Measurements from ENCODE around the gene SCN2A. TPM values are rescaled to one million over a fixed set of nuclear protein-coding genes. Genes with fewer than 3 reads are reported as not detected.
"Not testable (repeated sequence)": the region's sequence is repeated elsewhere in the genome, so short reads cannot be mapped to it uniquely, and the experiment has no call there.

Gene SCN2A
- total and polyA plus RNA-seq, 2 experiments from 2014 or later, result 0.95 TPM; not detected in 1

GRCh38 chr2:165312999-165313398 lies 73.8 kb downstream of the SCN2A start:
- Histone ChIP-seq H3K36me3 (no peaks in the 10 kb centered on the region), H3K4me1 (ENCODE audit: low read depth) (no peaks in the 10 kb centered on the region), H3K27ac (no peak overlapping the region), H3K27me3 (no peaks in the 10 kb centered on the region), H3K9me3 (ENCODE audit: low read depth) (no peaks in the 10 kb centered on the region), H3K4me3 (no peak overlapping the region)
- DNase-seq (ENCODE audit: low read depth in 1 of 2, low spot score in 1 of 2), result no peak
- TF ChIP-seq, protein P1, sequence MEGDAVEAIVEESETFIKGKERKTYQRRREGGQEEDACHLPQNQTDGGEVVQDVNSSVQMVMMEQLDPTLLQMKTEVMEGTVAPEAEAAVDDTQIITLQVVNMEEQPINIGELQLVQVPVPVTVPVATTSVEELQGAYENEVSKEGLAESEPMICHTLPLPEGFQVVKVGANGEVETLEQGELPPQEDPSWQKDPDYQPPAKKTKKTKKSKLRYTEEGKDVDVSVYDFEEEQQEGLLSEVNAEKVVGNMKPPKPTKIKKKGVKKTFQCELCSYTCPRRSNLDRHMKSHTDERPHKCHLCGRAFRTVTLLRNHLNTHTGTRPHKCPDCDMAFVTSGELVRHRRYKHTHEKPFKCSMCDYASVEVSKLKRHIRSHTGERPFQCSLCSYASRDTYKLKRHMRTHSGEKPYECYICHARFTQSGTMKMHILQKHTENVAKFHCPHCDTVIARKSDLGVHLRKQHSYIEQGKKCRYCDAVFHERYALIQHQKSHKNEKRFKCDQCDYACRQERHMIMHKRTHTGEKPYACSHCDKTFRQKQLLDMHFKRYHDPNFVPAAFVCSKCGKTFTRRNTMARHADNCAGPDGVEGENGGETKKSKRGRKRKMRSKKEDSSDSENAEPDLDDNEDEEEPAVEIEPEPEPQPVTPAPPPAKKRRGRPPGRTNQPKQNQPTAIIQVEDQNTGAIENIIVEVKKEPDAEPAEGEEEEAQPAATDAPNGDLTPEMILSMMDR (IDR thresholded peaks at IDR 0.05; ENCODE audit: low read depth, low read length), result no peak

DNA sequence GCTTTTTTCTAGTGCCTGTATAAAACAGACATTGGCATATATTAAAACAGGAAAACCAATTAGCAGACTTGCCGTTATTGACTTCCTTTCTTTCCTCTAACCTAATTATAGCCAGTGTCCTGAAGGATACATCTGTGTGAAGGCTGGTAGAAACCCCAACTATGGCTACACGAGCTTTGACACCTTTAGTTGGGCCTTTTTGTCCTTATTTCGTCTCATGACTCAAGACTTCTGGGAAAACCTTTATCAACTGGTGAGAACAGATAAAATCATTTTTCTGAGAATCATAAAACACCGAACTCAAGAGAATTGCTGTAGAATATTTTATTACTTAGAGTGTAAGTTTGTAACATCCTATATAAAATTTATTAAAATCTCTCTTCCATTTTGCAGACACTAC lies 74.3 kb downstream of the SCN2A start:
- Histone ChIP-seq H3K9me3 (ENCODE audit: low read depth) (no peaks in the 10 kb centered on the region), H3K36me3 (no peaks in the 10 kb centered on the region), H3K4me1 (ENCODE audit: low read depth) (no peaks in the 10 kb centered on the region), H3K27ac (no peak overlapping the region), H3K4me3 (no peak overlapping the region), H3K27me3 (no peaks in the 10 kb centered on the region)
- DNase-seq (ENCODE audit: low read depth in 1 of 2, low spot score in 1 of 2), result no peak
- TF ChIP-seq, protein P1 (IDR thresholded peaks at IDR 0.05; ENCODE audit: low read depth, low read length), result no peak

GRCh38 chr2:165328272-165328671 lies 89.1 kb downstream of the SCN2A start:
- DNase-seq (ENCODE audit: low read depth in 1 of 2, low spot score in 1 of 2), result no peak
- Histone ChIP-seq H3K4me3 (no peak overlapping the region), H3K4me1 (ENCODE audit: low read depth) (no peaks in the 10 kb centered on the region), H3K36me3 (no peaks in the 10 kb centered on the region), H3K9me3 (ENCODE audit: low read depth) (no peaks in the 10 kb centered on the region), H3K27ac (no peak overlapping the region), H3K27me3 (no peaks in the 10 kb centered on the region)
- TF ChIP-seq, protein P1 (IDR thresholded peaks at IDR 0.05; ENCODE audit: low read depth, low read length), result no peak

DNA sequence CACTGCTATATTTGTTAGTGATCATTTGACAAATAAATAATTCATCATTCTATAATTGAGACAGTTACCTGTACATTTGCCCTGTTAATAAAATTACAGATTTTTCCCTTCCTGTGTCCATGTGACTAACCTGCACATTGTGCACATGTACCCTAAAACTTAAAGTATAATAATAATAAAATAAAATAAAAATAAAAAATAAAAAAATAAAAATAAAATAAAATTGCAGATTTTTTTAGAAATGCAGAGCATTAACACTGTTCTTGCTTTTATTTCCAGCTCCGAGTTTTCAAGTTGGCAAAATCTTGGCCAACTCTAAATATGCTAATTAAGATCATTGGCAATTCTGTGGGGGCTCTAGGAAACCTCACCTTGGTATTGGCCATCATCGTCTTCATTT lies 105.1 kb downstream of the SCN2A start:
- DNase-seq (ENCODE audit: low read depth in 1 of 2, low spot score in 1 of 2); H3K4me3 ChIP-seq; H3K4me1 ChIP-seq (ENCODE audit: low read depth): not testable (repeated sequence)

GRCh38 chr2:165348441-165348840 lies 109.2 kb downstream of the SCN2A start:
- H3K27me3 ChIP-seq, result no peaks in the 10 kb centered on the region
- no peak for DNase-seq (ENCODE audit: low read depth in 1 of 2, low spot score in 1 of 2)
- TF ChIP-seq, protein P1 (IDR thresholded peaks at IDR 0.05; ENCODE audit: low read depth, low read length), result no peak

More for the DNA sequence above, 105.1 kb downstream of the SCN2A start:
- not testable (repeated sequence) for H3K36me3 ChIP-seq; H3K9me3 ChIP-seq (ENCODE audit: low read depth); H3K27me3 ChIP-seq; H3K27ac ChIP-seq

DNA sequence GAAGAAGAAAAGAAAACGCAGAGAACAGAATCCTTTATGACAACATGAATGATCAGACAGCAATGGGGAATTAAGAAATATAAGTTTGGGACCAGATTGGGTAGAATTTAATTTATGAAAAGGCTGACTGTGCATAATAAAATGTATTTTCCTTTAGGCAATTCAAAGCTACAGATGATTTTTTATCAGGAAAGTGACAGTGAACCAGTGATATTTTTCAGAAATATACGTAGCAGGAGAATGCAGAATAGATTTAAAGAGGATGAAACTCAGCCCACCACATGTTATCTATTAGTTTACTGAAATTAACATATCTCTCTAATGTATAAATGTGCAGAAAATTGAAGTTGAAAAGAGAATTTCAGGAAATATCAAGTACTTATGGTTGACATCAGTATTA lies 110.0 kb downstream of the SCN2A start:
- H3K4me3 ChIP-seq, result no peak overlapping the region
- H3K4me1 ChIP-seq (ENCODE audit: low read depth), result no peaks in the 10 kb centered on the region
- no peaks in the 10 kb centered on the region for H3K36me3 ChIP-seq
- TF ChIP-seq, protein P1 (IDR thresholded peaks at IDR 0.05; ENCODE audit: low read depth, low read length), result no peak
- no peaks in the 10 kb centered on the region for H3K9me3 ChIP-seq (ENCODE audit: low read depth)
- H3K27me3 ChIP-seq, result no peaks in the 10 kb centered on the region
- DNase-seq (ENCODE audit: low read depth in 1 of 2, low spot score in 1 of 2), result no peak
- H3K27ac ChIP-seq, result no peak overlapping the region

More at GRCh38 chr2:165348441-165348840, 109.2 kb downstream of the SCN2A start:
- Histone ChIP-seq H3K4me3 (no peak overlapping the region), H3K36me3 (no peaks in the 10 kb centered on the region), H3K9me3 (ENCODE audit: low read depth) (no peaks in the 10 kb centered on the region), H3K4me1 (ENCODE audit: low read depth) (no peaks in the 10 kb centered on the region), H3K27ac (no peak overlapping the region)

All from cardiac muscle cell (in vitro differentiated cells and primary cell).